Epidermal melanocyte (primary cell): ENCODE data around the gene CORO6.

Experiments used
- DNase-seq: peaks from one replicate; pipeline ENCODE4 v3.0.0; 2011; ENCODE audit warnings: low spot score; ENCODE audit not compliant: insufficient read length

Gene CORO6

DNA sequence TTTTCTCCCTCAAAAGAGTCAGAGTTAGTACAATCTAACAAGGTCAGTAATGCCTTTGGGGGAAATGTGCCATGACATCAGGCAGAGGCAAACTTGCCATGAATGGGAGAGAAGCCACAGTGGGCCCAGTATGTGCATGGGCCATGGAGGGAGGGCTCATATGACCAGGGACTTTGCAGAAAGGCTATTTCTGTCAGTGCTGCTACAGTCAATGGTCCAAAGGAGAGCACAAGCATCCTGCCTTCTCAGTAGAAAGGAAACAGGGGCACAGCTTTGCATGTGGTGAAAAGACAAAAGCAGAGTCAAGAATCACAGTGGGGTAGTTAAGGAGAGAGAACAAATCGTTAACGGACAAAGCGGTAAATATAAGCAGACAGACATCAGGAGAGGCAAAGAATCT, 11.2 kb upstream of the CORO6 start:
- DNase-seq: no peak

DNA sequence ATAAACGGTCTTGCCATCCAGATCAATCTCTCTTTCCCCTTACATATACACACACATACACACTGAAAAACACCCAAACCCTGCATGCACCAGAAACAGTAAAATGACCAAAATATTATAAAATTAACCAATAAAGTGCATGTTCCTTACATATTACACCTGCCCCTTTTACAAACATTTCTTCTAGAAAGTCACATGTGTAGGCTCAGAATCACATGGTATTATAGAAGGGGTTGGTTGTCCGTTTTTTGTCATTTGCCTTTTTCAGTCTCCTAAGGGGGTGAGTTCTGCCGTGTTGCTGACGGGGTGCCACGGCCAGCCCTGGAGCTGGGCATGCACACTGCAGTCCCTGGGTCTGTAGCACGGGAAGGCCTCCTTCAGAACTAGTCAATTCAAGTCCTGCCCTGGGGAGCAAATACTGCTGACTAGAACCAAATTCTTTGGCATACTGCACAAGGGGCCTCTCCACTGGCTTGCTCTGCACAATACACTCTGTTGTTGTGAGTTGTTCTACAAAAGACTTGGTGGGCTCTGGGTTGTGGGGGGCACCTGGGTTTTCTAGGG, 8.0 kb upstream of the CORO6 start:
- DNase-seq: no peak

DNA sequence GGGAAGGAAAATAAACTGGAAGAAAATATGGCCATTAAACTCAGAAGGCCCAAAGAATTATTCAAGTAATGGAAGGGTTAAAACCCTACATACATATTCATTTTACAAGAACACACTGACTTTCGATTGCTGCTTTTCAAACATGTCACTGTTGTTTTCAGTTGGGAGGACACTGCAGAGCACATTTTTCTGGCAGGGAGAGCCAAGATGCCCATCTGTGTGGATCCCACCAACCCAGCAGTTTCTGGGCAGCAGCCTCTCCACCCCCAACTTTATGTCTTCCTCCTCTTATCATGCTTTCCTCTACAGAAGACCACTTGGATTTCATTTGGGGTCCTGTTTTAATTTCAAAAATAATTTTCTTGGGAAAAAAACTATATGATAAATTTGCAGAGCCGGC, 7.1 kb upstream of the CORO6 start:
- DNase-seq: no peak

DNA sequence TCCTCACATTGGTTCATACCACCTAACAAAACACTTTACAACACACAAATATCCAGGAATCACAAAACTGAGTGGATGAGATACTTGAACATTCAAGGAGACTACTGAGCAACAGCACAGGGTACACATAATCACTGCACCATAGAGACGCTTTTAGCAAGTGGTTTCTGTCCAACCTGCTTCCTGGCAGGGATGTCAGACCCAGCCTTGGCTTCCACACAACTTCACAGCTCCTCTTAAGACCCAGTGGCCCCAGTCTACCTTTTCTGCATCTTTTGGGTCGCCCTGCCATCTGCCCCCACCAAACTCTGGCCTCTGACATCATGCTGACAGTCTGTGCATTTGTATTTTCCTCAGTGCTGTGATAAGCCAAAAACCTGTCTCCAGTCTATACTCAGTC, 5.9 kb upstream of the CORO6 start:
- no peak for DNase-seq

DNA sequence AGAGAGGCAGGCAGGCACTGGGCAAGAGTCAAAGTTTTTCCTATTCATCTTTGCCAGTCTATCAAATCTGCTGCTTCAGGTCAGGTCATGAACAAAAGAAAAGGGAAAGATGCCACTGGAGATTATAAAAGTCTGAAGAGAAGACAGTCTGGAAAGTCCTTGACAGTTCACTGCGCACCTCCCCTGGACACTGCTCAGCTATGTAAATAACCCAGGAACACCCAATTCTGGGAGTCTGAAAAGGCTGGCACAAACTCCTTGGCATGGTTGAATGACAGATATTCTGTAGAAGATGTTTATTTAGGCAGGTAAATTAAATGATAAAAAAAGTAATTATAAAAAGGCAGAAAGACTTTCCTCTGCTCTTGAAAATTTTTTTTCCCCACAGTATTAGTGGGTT, 5.2 kb upstream of the CORO6 start:
- DNase-seq: no peak

DNA sequence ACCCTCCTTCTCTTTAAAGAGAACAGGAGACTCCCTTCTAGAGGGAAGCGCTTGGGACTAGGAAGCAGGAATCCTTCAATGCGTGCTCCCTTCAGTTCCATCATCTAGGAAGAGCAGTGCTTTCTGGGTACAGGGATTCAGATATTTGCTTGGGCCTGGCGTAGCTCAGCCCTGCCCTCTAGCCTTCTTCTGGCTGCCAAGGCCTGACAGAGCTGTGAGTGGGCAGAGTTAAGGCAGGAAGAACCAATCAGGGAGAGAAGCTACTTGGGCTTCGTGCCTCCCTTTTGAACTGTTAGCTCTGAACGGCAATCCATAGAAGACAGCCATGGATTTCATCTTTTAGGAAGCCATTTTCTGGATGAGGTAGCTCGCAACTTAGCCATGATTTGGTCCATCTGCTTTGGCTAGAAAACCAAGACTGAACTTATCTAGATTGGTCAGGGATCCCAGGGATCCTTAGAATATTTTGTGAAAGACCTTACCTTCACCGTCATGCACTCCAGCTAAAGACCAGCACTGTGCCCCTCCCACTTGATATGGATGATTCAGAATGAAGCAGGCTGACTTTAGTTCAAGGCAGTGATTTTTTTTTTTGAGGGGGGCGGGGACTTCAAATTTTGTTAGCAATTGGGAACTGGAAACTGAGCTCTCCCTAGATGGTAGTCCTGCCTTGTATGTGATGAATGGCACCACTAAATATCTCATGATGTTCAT, 2.5 kb upstream of the CORO6 start:
- DNase-seq: no peak

DNA sequence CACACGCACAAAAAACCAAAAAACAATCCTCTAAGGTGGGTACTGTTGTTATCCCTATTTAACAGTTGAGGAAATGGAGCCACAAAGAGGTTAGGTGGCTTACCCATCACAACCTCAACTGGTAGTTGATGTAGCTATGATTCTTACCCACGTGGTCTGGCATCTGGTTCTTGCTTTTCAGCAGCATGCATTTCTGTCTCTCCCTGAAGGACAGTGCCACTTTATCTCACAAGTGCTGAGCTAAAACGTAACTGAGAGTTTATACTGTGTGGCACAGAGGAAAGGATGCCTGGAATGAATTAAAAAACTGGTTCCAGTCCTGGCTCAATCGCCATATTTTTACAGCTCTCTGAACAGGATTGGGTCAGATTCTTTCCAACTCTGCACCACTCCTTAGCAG, 1.9 kb upstream of the CORO6 start:
- no peak for DNase-seq

DNA sequence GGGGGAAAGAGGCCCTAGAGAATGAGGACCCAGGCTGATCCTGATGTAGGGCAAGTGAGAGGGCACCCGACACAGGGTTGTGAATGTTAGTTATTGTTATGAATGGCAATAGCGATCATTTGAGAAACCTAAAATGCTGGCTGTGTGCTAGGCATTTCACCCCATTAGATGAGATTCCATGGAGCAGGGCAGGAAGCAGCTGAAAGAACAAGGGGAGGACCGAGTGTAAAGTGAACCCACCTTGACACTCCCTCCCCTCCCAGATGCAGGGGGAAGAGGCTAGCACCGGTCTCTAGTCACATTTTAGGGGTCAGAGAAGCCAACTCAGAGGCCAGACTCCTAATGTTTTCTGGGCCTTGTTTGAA, 553 bp upstream of the CORO6 start:
- DNase-seq: no peak

DNA sequence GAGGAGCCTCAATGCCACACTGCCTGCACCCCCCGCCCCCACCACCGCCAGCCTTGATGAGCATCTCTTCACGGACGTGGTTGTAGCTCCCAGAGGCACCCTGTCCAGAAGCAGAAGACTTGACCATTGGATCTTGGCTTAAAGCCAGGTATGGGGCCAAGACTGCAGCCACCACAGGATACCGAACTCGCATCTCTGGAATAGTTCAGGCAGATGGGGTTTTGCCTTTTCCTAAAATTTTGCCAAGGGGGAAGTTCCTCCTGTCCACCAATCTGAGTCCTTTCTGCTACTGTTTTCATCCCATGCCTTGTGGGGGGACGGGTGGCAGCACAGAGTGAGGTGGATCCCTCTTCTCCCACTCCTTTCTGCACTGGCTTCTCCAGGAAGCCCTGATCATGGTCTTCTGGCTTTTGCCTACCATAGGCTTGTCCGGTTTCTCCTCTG, 939 bp downstream of the CORO6 start:
- DNase-seq: no peak

DNA sequence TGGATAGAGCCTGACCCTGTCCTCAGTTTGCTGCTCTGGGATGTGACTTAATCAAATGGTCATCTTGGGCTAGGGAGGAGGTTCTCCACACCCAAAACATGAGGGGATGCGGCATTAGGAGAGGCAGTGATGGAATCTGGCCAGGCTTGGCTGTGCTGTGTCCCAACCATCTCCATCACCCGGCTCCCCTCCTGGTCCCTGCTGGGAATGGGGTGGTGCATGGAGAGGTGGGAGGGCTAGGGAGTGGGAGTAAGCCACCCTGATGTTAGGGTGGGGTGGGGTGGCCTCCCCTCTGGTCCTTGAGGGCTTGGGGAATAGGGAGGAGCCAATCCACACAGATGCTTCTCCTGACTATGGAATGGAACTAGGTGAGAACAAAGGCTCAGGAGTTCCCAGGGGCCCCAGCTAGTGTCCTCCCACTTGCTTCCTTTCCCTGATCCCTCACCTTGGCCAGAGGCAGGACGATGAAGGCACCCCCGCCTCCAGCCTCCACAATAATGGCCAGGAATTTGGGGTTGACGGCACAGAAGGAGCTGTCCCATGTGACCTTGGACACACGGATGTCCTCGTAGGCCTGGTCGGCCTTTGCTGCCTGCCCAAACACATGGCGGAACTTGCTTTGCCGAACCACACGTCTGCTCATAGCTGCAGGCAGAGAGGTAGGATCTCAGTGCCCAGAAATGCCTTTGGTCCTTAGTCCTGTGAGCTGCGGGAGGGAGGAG, 1.8 kb downstream of the CORO6 start:
- no peak for DNase-seq

DNA sequence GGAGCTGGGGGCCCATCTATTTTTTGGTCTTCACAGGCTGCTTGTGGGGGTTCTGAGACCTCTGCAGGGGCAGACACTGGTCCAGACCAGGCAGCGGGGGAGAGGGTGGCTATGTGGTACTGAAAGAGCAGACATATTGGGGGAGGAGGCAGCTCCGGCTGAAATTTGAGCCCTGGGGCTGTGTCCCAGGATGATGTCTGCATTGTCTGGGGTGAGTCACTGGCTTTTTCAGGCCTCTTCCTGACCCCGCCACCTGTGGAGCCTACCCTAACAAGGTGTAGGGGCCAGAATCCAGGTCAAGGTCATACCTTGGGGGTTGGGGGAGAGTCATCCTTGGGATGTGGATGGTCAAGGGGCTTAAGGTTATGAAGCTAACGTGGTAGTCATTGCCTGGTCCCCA, 2.4 kb downstream of the CORO6 start:
- no peak for DNase-seq

DNA sequence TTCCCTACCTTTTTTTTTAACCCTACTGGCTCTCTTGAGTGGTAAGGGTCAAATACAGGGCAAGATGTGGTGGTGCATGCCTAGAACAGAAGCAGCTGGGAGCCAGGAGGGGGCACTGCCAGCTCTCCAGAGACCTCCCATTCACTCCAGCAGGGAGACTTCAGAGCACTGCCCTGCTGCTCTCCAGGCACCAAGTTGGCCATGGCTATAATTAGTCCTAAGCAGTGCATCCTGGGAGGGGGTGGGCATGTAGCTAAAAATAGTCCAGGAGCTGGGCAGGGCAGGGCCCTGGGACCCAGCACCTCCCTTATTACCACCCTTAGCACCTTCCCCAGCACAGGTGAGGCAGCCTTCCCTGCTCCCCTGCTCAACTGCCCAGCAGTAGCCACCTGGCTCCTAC, 3.5 kb downstream of the CORO6 start:
- no peak for DNase-seq

DNA sequence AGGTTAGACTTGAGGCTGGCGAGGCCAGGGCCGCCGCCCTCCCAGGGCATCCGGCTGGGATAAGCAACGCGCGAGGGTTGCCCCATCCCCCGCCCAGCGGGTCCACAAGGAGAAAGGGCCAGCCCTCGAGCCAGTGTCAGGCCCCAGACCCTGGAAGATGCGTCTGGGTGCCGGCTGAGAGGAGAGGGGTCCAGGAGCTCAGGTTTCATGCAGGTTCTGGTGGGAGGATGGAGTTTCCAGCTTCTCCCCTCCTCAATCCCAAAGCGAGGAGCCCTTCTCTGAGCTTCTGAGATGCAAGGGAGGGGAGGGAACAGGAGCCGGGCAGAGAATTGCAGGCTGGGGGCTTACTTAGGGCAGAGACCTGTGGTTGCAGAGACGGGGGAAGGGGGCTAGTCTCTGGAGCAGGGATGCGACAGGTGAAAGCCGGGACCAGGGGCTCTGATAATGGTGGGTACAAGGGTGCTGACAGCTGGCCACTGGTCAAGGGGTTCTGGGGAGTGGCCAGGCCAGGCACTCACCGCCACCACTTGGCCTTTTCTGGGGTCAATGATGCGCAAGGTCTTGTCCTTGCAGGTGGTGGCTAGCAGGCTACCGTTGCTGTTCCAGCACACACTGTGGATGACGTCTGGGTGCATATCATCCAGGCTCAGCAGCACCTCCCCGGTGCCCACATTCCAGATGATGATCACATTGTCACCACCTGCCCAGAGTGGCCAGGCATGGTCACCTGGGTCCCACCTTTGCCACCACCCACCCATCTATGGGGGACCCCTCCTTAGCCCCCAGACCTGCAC, 4.2 kb downstream of the CORO6 start:
- DNase-seq: no peak

DNA sequence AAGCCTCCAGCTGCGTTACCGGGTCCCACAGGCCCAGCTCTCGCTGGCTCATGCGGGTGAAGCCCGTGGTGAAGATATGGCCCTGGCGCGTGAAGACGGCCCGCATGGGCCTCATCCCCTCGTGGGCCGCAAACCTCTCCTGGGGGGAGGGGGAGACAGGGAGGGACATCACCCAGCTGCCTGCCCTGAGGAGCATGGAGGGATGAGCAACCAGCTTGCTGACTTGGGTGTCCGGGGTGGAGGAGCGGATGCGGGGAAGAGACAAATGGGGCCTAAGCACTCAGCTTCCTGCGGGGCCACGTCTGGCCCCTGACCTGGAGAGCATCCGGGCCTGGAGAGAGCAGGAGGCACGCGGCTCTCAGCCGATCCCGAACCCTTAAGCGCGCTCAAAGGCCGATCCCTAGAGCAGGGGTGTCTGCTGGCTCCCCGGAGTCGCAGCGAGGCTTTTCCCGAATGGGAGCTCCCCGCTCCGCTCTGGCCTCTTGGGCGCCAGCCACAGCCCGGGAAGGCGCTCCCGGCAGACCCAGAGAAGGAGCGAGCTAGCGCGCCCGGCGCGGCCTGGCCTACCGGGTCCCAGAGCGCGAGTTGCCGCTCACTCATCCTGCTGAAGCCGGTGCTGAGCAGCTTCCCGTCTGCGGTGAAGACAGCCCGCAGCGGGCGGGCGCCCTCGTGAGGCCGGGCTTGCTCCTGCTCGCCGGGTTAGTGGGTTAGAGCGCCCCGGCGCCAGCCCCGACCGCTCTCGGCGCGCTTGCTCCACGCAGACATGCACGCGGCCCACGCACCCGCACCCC, 5.0 kb downstream of the CORO6 start:
- DNase-seq: peak; percentile 73

DNA sequence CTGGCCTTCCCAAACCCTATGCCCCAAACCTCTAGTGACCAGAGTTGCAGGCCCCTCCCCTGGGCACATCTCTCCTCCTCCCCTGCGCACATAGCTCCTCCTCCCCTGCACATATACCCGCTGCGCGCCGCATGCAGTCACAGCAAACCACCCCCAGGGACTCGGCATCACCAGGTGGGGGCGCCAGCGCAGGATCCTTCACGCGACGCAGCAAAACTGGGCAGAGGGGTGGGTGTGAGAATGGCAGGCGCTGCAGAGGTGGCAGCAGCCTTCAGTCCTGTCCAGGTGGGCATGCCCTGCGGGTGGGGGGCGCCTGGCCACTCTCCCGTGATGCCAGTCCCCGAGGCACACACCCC, 5.6 kb downstream of the CORO6 start:
- peak; percentile 68 for DNase-seq

DNA sequence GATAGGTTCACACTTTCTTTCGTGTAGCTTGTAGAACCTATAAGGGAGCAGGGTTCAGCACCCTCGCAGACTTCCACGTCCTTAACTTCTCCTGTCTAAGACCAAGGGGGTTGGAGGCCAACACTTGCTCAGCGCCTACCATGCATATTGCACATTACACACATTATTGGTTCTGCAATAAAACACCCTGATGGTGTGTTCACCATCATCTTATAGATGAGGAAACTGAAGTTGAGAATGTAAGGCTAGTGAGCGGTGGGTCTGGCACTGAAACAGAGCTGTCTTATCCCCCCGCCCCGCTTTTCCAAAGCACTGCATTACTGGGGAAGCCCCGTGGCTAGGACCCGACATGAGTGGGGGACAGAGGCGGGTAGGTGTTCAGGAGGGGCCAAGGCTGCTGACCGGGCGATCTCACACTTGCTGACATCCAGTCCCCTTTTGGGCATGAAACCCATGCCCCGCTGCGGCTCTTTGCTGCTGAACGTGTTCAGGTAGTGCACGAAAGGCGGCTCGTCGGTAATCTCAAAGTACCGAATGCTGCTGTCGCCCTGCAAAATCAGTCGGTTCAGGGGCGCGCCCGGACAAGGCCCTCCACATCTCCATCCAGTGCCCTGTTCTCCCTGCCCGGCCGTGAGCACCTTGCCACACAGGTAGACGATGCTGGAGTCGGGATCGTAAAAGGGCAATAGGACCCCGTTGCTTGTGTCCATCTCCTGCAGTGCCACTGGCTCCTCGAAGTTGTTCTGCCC, 6.2 kb downstream of the CORO6 start:
- no peak for DNase-seq

DNA sequence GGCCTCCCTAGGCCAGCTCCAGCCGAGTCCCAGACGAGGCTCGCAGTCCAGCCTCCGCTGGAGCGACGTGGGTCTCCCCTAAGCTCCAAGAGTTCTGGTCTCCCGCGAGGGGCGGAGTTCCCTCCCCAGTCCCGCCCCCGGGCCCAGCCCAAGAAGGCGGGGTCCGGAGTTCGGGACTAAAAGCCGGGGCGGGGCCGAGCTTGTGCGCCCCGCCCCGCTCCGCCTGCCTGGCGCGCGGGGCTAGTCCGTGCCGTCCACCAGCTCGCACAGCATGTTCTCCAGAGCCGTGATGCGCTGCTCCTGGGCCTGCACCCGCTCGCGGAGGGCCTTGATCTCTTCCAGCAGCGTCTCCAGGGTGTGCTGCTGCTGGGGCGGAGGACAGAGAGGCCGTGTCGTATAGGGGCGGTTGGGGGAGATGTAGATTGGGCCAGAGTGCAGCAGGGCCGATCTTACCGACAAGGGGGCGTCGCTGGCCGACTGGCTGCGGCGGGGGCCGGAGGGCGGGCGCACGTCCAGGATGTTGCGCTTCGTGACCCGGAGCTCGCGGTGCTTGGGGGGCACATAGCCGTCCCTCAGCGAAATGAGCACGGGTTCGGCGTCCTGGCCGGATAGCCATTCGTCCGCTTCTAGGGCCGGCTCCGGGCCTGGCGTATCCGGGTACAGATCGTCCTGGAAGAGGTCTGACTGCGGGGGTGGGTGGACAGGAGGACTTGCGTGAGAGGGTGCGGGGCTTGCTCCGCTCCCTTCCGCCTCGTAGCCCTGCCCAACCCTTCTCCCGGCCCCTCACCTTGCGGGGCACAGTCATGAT, 7.0 kb downstream of the CORO6 start:
- DNase-seq: peak; percentile 81

DNA sequence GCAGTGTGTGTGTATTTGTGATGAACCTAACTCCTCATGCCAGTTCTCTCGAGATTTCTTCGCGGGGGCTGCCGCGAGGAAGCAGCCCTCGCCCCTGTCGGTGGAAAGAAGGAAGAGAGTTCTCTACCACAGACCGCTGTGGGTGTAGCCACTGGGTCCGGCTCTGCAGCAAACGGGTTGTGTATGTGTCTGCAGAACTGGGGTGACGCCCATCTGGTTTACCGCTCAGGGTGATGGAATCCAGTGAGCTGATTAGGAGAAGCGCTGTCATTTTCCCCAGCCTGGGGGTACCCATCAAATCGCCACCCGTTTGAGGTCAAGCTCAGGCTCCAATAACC, 7.7 kb downstream of the CORO6 start:
- no peak for DNase-seq

DNA sequence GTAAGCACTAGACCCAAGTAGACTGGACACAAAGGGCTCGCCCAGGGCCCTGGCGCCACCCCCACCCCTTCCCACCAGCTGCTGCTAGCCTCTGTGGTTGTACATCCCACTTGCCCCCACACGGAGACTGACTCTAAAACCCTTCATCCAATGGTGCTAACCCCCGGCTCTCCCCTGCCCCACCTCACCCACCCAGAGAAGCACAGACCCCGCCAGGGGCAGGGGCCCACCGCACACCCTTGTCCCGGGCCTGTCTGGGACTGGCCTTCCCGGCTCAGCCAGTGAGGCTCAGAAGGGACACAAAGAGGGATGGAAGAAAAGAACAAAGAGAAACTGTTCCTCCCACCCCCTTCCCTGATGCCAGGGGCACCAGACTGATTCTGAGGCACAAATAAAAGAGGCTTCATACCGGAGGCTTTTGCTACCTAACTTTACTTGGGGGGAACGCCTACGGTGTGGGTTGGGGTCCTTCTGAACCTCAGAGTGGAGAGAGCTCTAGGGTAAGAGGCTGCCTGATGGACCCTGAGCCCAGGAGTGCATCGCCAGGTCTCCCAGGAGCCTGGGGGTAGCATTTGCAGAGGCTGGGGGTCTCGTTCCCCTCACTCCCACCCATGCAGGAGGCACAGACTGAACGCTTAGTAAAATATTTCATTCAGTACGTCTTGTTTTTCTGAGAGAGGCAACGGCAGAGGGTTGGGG, 8.2 kb downstream of the CORO6 start:
- no peak for DNase-seq
